ENCODE results near the gene ACBD6. TPM values are rescaled to one million over a fixed set of nuclear protein-coding genes. Genes with fewer than 3 reads are reported as not detected.

The ACBD6 gene
- total RNA-seq, 2 donors from 2014 or later, result 41.9 to 50.0 TPM

- intact Hi-C loops (cut with DNase I), result loop anchor here (10.0 kb wide), 1 partner anchor 651 kb away; no protein-coding TSS in a partner anchor
- 87% methylated on average over 6 of the region's 6 CpGs for WGBS
- Histone ChIP-seq H3K27me3 (replicated peaks; ENCODE audit: insufficient read depth) (no peaks in the 10 kb centered on the region), H3K4me1 (replicated peaks) (no peaks in the 10 kb centered on the region), H3K27ac (no peak overlapping the region), H3K9me3 (no peaks in the 10 kb centered on the region), H3K36me3 (no peaks in the 10 kb centered on the region), H3K4me3 (no peak overlapping the region)
- TF ChIP-seq POLR2A (IDR thresholded peaks at IDR 0.05) (no peak), POLR2AphosphoS5 (IDR thresholded peaks at IDR 0.05) (no peak), CTCF (IDR thresholded peaks at IDR 0.05) (no peak)
- DNase-seq (ENCODE audit: low spot score), result no peak
Observed at GRCh38 chr1:180513531-180513930, 11.2 kb upstream of the ACBD6 start.

GRCh38 chr1:180510882-180511281 is 8.5 kb upstream of the ACBD6 start:
- 58% methylated on average over 2 of the region's 2 CpGs for WGBS
- TF ChIP-seq CTCF (IDR thresholded peaks at IDR 0.05) (no peak), POLR2A (IDR thresholded peaks at IDR 0.05) (no peak), POLR2AphosphoS5 (IDR thresholded peaks at IDR 0.05) (no peak)
- Histone ChIP-seq H3K9me3 (no peaks in the 10 kb centered on the region), H3K4me3 (no peak overlapping the region), H3K36me3 (no peaks in the 10 kb centered on the region), H3K27me3 (replicated peaks; ENCODE audit: insufficient read depth) (no peaks in the 10 kb centered on the region), H3K4me1 (replicated peaks) (no peaks in the 10 kb centered on the region), H3K27ac (no peak overlapping the region)
- intact Hi-C loops (cut with DNase I), result loop anchor here (10.0 kb wide), 1 partner anchor 654 kb away; no protein-coding TSS in a partner anchor
- no peak for DNase-seq (ENCODE audit: low spot score)

- 93% methylated on average over 21 of the region's 21 CpGs for WGBS
- intact Hi-C loops (cut with DNase I), result no loop called here
- H3K27me3 ChIP-seq (replicated peaks; ENCODE audit: insufficient read depth), result no peaks in the 10 kb centered on the region
- no peak overlapping the region for H3K27ac ChIP-seq
- no peak for TF ChIP-seq POLR2AphosphoS5 (IDR thresholded peaks at IDR 0.05)
- H3K4me1 ChIP-seq (replicated peaks), result no peaks in the 10 kb centered on the region
- no peaks in the 10 kb centered on the region for H3K36me3 ChIP-seq
- H3K4me3 ChIP-seq, result no peak overlapping the region
- DNase-seq (ENCODE audit: low spot score), result no peak
- no peaks in the 10 kb centered on the region for H3K9me3 ChIP-seq
Observed at GRCh38 chr1:180508725-180509097, 6.3 kb upstream of the ACBD6 start.

- WGBS, result 91% methylated on average over 15 of the region's 15 CpGs
- DNase-seq (ENCODE audit: low spot score), result no peak
- Histone ChIP-seq H3K36me3 (no peaks in the 10 kb centered on the region), H3K27ac (no peak overlapping the region), H3K4me1 (replicated peaks) (no peaks in the 10 kb centered on the region), H3K4me3 (no peak overlapping the region), H3K9me3 (no peaks in the 10 kb centered on the region), H3K27me3 (replicated peaks; ENCODE audit: insufficient read depth) (no peaks in the 10 kb centered on the region)
- intact Hi-C loops (cut with DNase I), result no loop called here
- TF ChIP-seq POLR2A (IDR thresholded peaks at IDR 0.05) (no peak), POLR2AphosphoS5 (IDR thresholded peaks at IDR 0.05) (no peak), CTCF (IDR thresholded peaks at IDR 0.05) (no peak)
Observed at GRCh38 chr1:180507795-180508724, 5.7 kb upstream of the ACBD6 start.

- intact Hi-C loops (cut with DNase I), result no loop called here
- WGBS, result 50% methylated on average over 8 of the region's 8 CpGs
- H3K27ac ChIP-seq, result no peak overlapping the region
- no peaks in the 10 kb centered on the region for H3K36me3 ChIP-seq
- TF ChIP-seq POLR2AphosphoS5 (IDR thresholded peaks at IDR 0.05), result no peak
- no peak for TF ChIP-seq CTCF (IDR thresholded peaks at IDR 0.05)
- no peak for TF ChIP-seq POLR2A (IDR thresholded peaks at IDR 0.05)
- no peaks in the 10 kb centered on the region for H3K9me3 ChIP-seq
- DNase-seq (ENCODE audit: low spot score), result no peak
- no peaks in the 10 kb centered on the region for H3K4me1 ChIP-seq (replicated peaks)
- no peaks in the 10 kb centered on the region for H3K27me3 ChIP-seq (replicated peaks; ENCODE audit: insufficient read depth)
- H3K4me3 ChIP-seq, result no peak overlapping the region
Observed at GRCh38 chr1:180505732-180506335, 3.5 kb upstream of the ACBD6 start.
